Epithelial cell of proximal tubule (primary cell): ENCODE measurements around the gene NUP133. TPM values are rescaled to one million over a fixed set of nuclear protein-coding genes. Genes with fewer than 3 reads are reported as not detected.
"Not testable (repeated sequence)": the region's sequence is repeated elsewhere in the genome, so short reads cannot be mapped to it uniquely, and the experiment has no call there.

Source experiments
- DNase-seq: peaks from one replicate; pipeline ENCODE4 v3.0.0-alpha.2; 2011; ENCODE audit warnings: low read depth
- H3K4me3 ChIP-seq: 2 replicates; pipeline ENCODE4 v1.5.1; 2011; ENCODE audit warnings: low read depth, mild to moderate bottlenecking, low read length
- CTCF ChIP-seq: conservative IDR thresholded peaks from 2 replicates; pipeline ENCODE4 v1.5.1; 2012; ENCODE audit warnings: low read depth, mild to moderate bottlenecking, low read length
- total RNA-seq: library from RNA; depleted of rRNA; stranded (reverse); fragments of >200 nt; gene quantifications from 2 replicates; pipeline ENCODE4 v1.2.3, GENCODE V29; 2015

NUP133 gene
- total RNA-seq, 1 donor from 2014 or later: 41.1 TPM

- TF ChIP-seq CTCF: no peak
- no peak overlapping the region for H3K4me3 ChIP-seq
- no peak for DNase-seq
Observed at GRCh38 chr1:229420224-229420623, 87.9 kb downstream of the NUP133 start.

- DNase-seq, H3K4me3 ChIP-seq: not testable (repeated sequence)
Observed at GRCh38 chr1:229418586-229418985, 89.6 kb downstream of the NUP133 start.

- not testable (repeated sequence) for H3K4me3 ChIP-seq, DNase-seq
Observed at GRCh38 chr1:229412810-229413209, 95.3 kb downstream of the NUP133 start.

GRCh38 chr1:229412056-229412455 is 96.1 kb downstream of the NUP133 start:
- no peak overlapping the region for H3K4me3 ChIP-seq
- no peak for TF ChIP-seq CTCF
- DNase-seq: no peak

- no peak for TF ChIP-seq CTCF
- H3K4me3 ChIP-seq: no peak overlapping the region
- DNase-seq: no peak
Observed at GRCh38 chr1:229411434-229412055, 96.6 kb downstream of the NUP133 start.

- no peak overlapping the region for H3K4me3 ChIP-seq
- DNase-seq: no peak
- TF ChIP-seq CTCF: no peak
Observed at GRCh38 chr1:229410692-229411433, 97.3 kb downstream of the NUP133 start.

- H3K4me3 ChIP-seq: no peak overlapping the region
- no peak for TF ChIP-seq CTCF
- DNase-seq: no peak
Observed at GRCh38 chr1:229410370-229410691, 97.8 kb downstream of the NUP133 start.
